ENCODE results near the gene RSBN1. TPM values are rescaled to one million over a fixed set of nuclear protein-coding genes. Genes with fewer than 3 reads are reported as not detected.

The RSBN1 gene
- 14.1 TPM for total RNA-seq

- Histone ChIP-seq H3K9me3 (ENCODE audit: control insufficient read depth in 3 of 3, low read length in 3 of 3) (no peaks in the 10 kb centered on the region), H3K9ac (ENCODE audit: low read depth in 1 of 3, low read length in 3 of 3) (peak within 1 kb of the TSS; percentile 96 to 99 (median 97)), H3K27me3 (ENCODE audit: control insufficient read depth in 3 of 3, insufficient read depth in 3 of 3, low read length in 3 of 3) (no peaks in the 10 kb centered on the region), H3K4me3 (ENCODE audit: low read length in 3 of 3) (peak within 1 kb of the TSS; percentile 95 to 99 (median 98)), H3K36me3 (ENCODE audit: control insufficient read depth in 3 of 3, insufficient read depth in 3 of 3, low read length in 3 of 3) (no peaks in the 10 kb centered on the region), H3K27ac (ENCODE audit: low read depth, low read length) (peak within 1 kb of the TSS; percentile 93), H3K4me1 (ENCODE audit: control insufficient read depth in 3 of 3, insufficient read depth in 3 of 3, low read length in 3 of 3) (peaks cover 6 to 22% (median 12%) of the 10 kb centered on the region in 3 donors)
Measured at GRCh38 chr1:113811888-113812660, at the start of gene RSBN1. Gene RSBN1, minus strand, starts transcription at chr1:113812476. Its CDS starts 64 bp downstream, at chr1:113812412.

DNA sequence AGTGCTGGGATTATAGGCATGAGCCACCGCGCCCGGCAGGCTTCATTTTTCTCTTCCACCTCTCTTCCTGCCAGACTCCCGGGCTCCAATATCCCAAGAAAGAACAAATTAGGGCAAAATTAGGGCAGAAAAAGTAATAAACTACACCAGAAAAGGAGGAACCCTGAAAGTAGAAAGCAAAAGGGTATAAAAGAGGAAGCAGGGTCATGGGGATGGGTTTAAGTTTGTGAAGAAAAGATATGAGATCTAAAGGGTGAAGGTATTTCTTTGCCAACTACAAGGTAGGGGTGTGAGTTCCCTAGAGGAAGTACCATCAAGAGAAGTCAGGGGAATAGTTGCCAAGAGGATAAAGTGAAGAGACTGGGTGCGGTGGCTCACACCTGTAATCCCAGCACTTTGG lies 49.4 kb upstream of the RSBN1 start:
- no peaks in the 10 kb centered on the region for H3K9me3 ChIP-seq (ENCODE audit: control insufficient read depth in 3 of 3, low read length in 3 of 3)
- H3K9ac ChIP-seq (ENCODE audit: low read depth in 1 of 3, low read length in 3 of 3): no peak overlapping the region
- no peak overlapping the region for H3K27ac ChIP-seq (ENCODE audit: low read depth, low read length)
- H3K4me3 ChIP-seq (ENCODE audit: low read length in 3 of 3): no peak overlapping the region
- no peaks in the 10 kb centered on the region for H3K36me3 ChIP-seq (ENCODE audit: control insufficient read depth in 3 of 3, insufficient read depth in 3 of 3, low read length in 3 of 3)
- no peaks in the 10 kb centered on the region for H3K27me3 ChIP-seq (ENCODE audit: control insufficient read depth in 3 of 3, insufficient read depth in 3 of 3, low read length in 3 of 3)
- H3K4me1 ChIP-seq (ENCODE audit: control insufficient read depth in 3 of 3, insufficient read depth in 3 of 3, low read length in 3 of 3): no peaks in the 10 kb centered on the region

DNA sequence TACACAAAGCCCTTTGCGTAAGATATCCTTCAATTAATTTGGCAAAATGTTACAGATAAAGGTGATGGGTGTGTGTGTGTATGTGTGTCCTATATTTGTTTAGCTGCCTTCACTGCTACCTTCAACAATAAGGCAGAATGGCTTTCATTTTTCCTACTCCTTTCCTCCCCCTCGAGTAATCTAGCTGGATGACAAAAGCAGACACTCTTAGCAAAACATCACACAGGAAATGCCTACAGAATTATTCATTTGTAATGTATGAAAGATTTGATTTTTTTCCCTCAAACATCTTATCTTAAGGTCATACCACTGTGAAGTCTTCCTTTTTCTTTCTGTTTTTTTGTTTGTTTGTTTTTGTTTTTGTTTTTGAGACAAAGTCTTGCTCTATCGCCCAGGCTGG lies 48.6 kb upstream of the RSBN1 start:
- no peaks in the 10 kb centered on the region for H3K9me3 ChIP-seq (ENCODE audit: control insufficient read depth in 3 of 3, low read length in 3 of 3)
- no peaks in the 10 kb centered on the region for H3K4me1 ChIP-seq (ENCODE audit: control insufficient read depth in 3 of 3, insufficient read depth in 3 of 3, low read length in 3 of 3)
- H3K9ac ChIP-seq (ENCODE audit: low read depth in 1 of 3, low read length in 3 of 3): no peak overlapping the region
- H3K36me3 ChIP-seq (ENCODE audit: control insufficient read depth in 3 of 3, insufficient read depth in 3 of 3, low read length in 3 of 3): no peaks in the 10 kb centered on the region
- no peak overlapping the region for H3K4me3 ChIP-seq (ENCODE audit: low read length in 3 of 3)
- H3K27ac ChIP-seq (ENCODE audit: low read depth, low read length): no peak overlapping the region
- H3K27me3 ChIP-seq (ENCODE audit: control insufficient read depth in 3 of 3, insufficient read depth in 3 of 3, low read length in 3 of 3): no peaks in the 10 kb centered on the region

DNA sequence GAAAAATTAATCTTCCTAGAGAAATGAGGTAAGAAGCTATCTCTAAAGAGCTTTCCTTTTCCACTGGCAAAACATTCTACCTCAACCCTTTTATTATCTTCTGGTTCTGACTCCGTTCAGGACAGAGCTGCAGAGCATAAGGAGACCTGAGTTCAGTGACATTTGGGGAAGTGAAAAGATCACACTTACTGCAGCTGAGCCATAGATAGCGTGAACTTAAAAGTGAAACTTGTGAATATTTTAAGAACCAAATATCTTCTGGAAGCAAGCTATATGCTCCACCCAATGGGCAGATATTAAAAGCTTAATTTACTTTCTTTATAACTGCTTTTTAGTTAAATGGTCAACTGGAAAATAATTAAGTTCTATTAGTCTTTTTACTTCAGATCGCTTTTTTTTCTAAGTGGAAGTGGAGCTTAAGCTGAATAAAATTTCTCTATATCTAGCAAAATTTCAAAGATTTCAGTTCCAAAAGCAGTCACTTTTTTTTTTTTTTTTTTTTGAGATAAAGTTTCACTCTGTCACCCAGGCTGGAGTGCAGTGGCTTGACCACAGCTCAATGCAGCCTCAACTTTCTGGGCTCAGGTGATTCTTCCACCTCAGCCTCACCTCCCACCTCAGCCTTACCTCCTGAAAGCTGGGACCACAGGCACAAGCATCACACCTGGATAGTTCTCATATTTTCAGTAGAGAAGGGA lies 47.4 kb upstream of the RSBN1 start:
- no peaks in the 10 kb centered on the region for H3K27me3 ChIP-seq (ENCODE audit: control insufficient read depth in 3 of 3, insufficient read depth in 3 of 3, low read length in 3 of 3)
- no peaks in the 10 kb centered on the region for H3K9me3 ChIP-seq (ENCODE audit: control insufficient read depth in 3 of 3, low read length in 3 of 3)
- H3K9ac ChIP-seq (ENCODE audit: low read depth in 1 of 3, low read length in 3 of 3): no peak overlapping the region
- H3K27ac ChIP-seq (ENCODE audit: low read depth, low read length): no peak overlapping the region
- H3K4me3 ChIP-seq (ENCODE audit: low read length in 3 of 3): no peak overlapping the region
- no peaks in the 10 kb centered on the region for H3K36me3 ChIP-seq (ENCODE audit: control insufficient read depth in 3 of 3, insufficient read depth in 3 of 3, low read length in 3 of 3)
- no peaks in the 10 kb centered on the region for H3K4me1 ChIP-seq (ENCODE audit: control insufficient read depth in 3 of 3, insufficient read depth in 3 of 3, low read length in 3 of 3)

GRCh38 chr1:113858982-113859381 lies 46.7 kb upstream of the RSBN1 start:
- no peak overlapping the region for H3K4me3 ChIP-seq (ENCODE audit: low read length in 3 of 3)
- no peaks in the 10 kb centered on the region for H3K9me3 ChIP-seq (ENCODE audit: control insufficient read depth in 3 of 3, low read length in 3 of 3)
- no peaks in the 10 kb centered on the region for H3K36me3 ChIP-seq (ENCODE audit: control insufficient read depth in 3 of 3, insufficient read depth in 3 of 3, low read length in 3 of 3)
- H3K27ac ChIP-seq (ENCODE audit: low read depth, low read length): no peak overlapping the region
- no peaks in the 10 kb centered on the region for H3K27me3 ChIP-seq (ENCODE audit: control insufficient read depth in 3 of 3, insufficient read depth in 3 of 3, low read length in 3 of 3)
- no peak overlapping the region for H3K9ac ChIP-seq (ENCODE audit: low read depth in 1 of 3, low read length in 3 of 3)
- no peaks in the 10 kb centered on the region for H3K4me1 ChIP-seq (ENCODE audit: control insufficient read depth in 3 of 3, insufficient read depth in 3 of 3, low read length in 3 of 3)

DNA sequence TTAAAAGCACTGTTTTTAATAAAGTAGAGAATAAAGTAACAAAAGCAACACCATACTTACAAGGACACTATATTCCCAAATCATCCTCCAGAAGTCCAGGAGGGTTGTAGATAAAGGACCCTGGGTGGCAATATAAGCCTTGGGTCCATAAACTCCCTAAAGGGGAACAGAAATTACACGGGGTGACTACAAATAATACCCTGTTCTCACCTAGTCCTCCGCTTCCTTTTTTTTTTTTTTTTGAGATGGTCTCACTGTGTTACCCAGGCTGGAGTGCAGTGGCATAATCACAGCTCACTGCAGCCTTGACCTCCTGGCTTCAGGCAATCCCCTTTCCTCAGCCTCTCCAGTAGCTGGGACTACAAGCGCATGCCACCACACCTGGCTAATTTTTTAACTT lies 46.1 kb upstream of the RSBN1 start:
- Histone ChIP-seq H3K36me3 (ENCODE audit: control insufficient read depth in 3 of 3, insufficient read depth in 3 of 3, low read length in 3 of 3) (no peaks in the 10 kb centered on the region), H3K4me1 (ENCODE audit: control insufficient read depth in 3 of 3, insufficient read depth in 3 of 3, low read length in 3 of 3) (no peaks in the 10 kb centered on the region), H3K9ac (ENCODE audit: low read depth in 1 of 3, low read length in 3 of 3) (no peak overlapping the region), H3K9me3 (ENCODE audit: control insufficient read depth in 3 of 3, low read length in 3 of 3) (no peaks in the 10 kb centered on the region), H3K27me3 (ENCODE audit: control insufficient read depth in 3 of 3, insufficient read depth in 3 of 3, low read length in 3 of 3) (no peaks in the 10 kb centered on the region), H3K27ac (ENCODE audit: low read depth, low read length) (no peak overlapping the region), H3K4me3 (ENCODE audit: low read length in 3 of 3) (no peak overlapping the region)

GRCh38 chr1:113857776-113858175 lies 45.5 kb upstream of the RSBN1 start:
- H3K9ac ChIP-seq (ENCODE audit: low read depth in 1 of 3, low read length in 3 of 3): no peak overlapping the region

GRCh38 chr1:113856401-113856790 lies 44.1 kb upstream of the RSBN1 start:
- H3K36me3 ChIP-seq (ENCODE audit: control insufficient read depth in 3 of 3, insufficient read depth in 3 of 3, low read length in 3 of 3): no peaks in the 10 kb centered on the region
- no peak overlapping the region for H3K27ac ChIP-seq (ENCODE audit: low read depth, low read length)
- no peak overlapping the region for H3K9ac ChIP-seq (ENCODE audit: low read depth in 1 of 3, low read length in 3 of 3)
- H3K9me3 ChIP-seq (ENCODE audit: control insufficient read depth in 3 of 3, low read length in 3 of 3): no peaks in the 10 kb centered on the region
- H3K4me3 ChIP-seq (ENCODE audit: low read length in 3 of 3): no peak overlapping the region
- H3K27me3 ChIP-seq (ENCODE audit: control insufficient read depth in 3 of 3, insufficient read depth in 3 of 3, low read length in 3 of 3): no peaks in the 10 kb centered on the region
- no peaks in the 10 kb centered on the region for H3K4me1 ChIP-seq (ENCODE audit: control insufficient read depth in 3 of 3, insufficient read depth in 3 of 3, low read length in 3 of 3)

More at GRCh38 chr1:113857776-113858175, 45.5 kb upstream of the RSBN1 start:
- Histone ChIP-seq H3K27me3 (ENCODE audit: control insufficient read depth in 3 of 3, insufficient read depth in 3 of 3, low read length in 3 of 3) (no peaks in the 10 kb centered on the region), H3K9me3 (ENCODE audit: control insufficient read depth in 3 of 3, low read length in 3 of 3) (no peaks in the 10 kb centered on the region), H3K4me3 (ENCODE audit: low read length in 3 of 3) (no peak overlapping the region), H3K4me1 (ENCODE audit: control insufficient read depth in 3 of 3, insufficient read depth in 3 of 3, low read length in 3 of 3) (no peaks in the 10 kb centered on the region), H3K36me3 (ENCODE audit: control insufficient read depth in 3 of 3, insufficient read depth in 3 of 3, low read length in 3 of 3) (no peaks in the 10 kb centered on the region), H3K27ac (ENCODE audit: low read depth, low read length) (no peak overlapping the region)

- Histone ChIP-seq H3K27ac (ENCODE audit: low read depth, low read length) (no peak overlapping the region), H3K9me3 (ENCODE audit: control insufficient read depth in 3 of 3, low read length in 3 of 3) (no peaks in the 10 kb centered on the region), H3K4me1 (ENCODE audit: control insufficient read depth in 3 of 3, insufficient read depth in 3 of 3, low read length in 3 of 3) (no peaks in the 10 kb centered on the region), H3K4me3 (ENCODE audit: low read length in 3 of 3) (no peak overlapping the region), H3K36me3 (ENCODE audit: control insufficient read depth in 3 of 3, insufficient read depth in 3 of 3, low read length in 3 of 3) (no peaks in the 10 kb centered on the region), H3K27me3 (ENCODE audit: control insufficient read depth in 3 of 3, insufficient read depth in 3 of 3, low read length in 3 of 3) (no peaks in the 10 kb centered on the region), H3K9ac (ENCODE audit: low read depth in 1 of 3, low read length in 3 of 3) (no peak overlapping the region)
Measured at GRCh38 chr1:113855630-113856400, 43.5 kb upstream of the RSBN1 start.

DNA sequence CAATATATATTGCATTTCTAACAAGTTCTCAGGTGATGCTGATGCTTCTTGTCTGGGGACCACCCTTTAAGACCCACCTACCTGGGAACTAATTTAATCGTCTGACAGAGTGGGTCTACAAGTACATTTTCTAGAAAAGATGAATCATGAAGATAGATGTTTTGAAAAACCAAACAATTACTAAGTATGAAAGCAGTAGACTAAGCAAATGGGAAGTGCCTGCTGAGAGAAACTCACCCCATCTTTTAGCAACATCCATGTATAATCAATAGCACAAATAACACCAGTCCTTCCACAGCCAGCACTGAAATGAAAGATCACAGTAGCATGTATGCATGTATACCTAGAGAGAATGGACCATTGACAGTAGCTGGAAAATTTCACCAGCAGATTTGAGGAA lies 42.0 kb upstream of the RSBN1 start:
- H3K9me3 ChIP-seq (ENCODE audit: control insufficient read depth in 3 of 3, low read length in 3 of 3): no peaks in the 10 kb centered on the region
- H3K9ac ChIP-seq (ENCODE audit: low read depth in 1 of 3, low read length in 3 of 3): no peak overlapping the region

More for the DNA sequence above, 42.0 kb upstream of the RSBN1 start:
- Histone ChIP-seq H3K27me3 (ENCODE audit: control insufficient read depth in 3 of 3, insufficient read depth in 3 of 3, low read length in 3 of 3) (no peaks in the 10 kb centered on the region), H3K36me3 (ENCODE audit: control insufficient read depth in 3 of 3, insufficient read depth in 3 of 3, low read length in 3 of 3) (no peaks in the 10 kb centered on the region), H3K27ac (ENCODE audit: low read depth, low read length) (no peak overlapping the region), H3K4me1 (ENCODE audit: control insufficient read depth in 3 of 3, insufficient read depth in 3 of 3, low read length in 3 of 3) (no peaks in the 10 kb centered on the region), H3K4me3 (ENCODE audit: low read length in 3 of 3) (no peak overlapping the region)
